Measurements from ENCODE around the gene CTCF.

The CTCF gene

GRCh38 chr16:67648088-67648763, 85.9 kb downstream of the CTCF start:
- Histone ChIP-seq H3K36me3 (ENCODE audit: control insufficient read depth, insufficient read depth, low read length) (peaks cover 42% of the 10 kb centered on the region), H3K4me3 (replicated peaks; ENCODE audit: low read depth, low read length) (no peak overlapping the region), H3K27me3 (replicated peaks; ENCODE audit: control insufficient read depth, insufficient read depth, low read length) (no peaks in the 10 kb centered on the region)
- no peak for TF ChIP-seq CTCF (IDR thresholded peaks at IDR 0.05; ENCODE audit: insufficient read depth, low read length, poor library complexity, severe bottlenecking)
- DNase-seq (ENCODE audit: extremely low read depth, insufficient read length): no peak

DNA sequence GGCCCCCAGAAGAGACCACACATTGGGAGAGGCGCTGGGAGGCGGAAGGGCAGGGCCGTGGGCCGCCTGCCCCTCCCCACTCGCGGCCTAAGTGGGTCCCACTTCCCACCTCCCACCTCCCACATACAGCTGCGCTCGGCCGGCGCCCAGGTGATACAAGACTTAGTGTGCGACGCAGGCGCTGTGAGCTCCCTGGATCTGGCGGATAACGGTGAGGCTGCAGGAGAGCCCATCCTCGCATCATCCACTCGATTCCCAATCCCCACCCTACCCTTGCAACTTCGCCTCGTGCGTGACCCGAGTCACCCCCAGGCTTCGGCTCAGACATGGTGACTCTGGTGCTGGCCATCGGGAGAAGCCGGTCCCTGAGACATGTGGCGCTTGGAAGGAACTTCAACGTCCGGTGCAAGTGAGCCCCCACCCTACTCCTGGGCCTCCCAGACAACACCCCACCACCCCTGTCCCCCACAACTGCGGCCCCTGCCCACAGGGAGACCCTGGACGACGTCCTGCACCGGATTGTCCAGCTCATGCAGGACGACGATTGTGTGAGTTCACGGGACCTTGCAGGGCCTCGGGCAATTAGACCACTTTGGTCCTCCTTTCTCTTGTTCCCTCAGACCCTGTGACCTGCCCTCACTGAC, 86.6 kb downstream of the CTCF start:
- no peak for DNase-seq (ENCODE audit: extremely low read depth, insufficient read length)
- H3K27me3 ChIP-seq (replicated peaks; ENCODE audit: control insufficient read depth, insufficient read depth, low read length): no peaks in the 10 kb centered on the region
- H3K4me3 ChIP-seq (replicated peaks; ENCODE audit: low read depth, low read length): no peak overlapping the region
- H3K36me3 ChIP-seq (ENCODE audit: control insufficient read depth, insufficient read depth, low read length): peaks cover 42% of the 10 kb centered on the region
- TF ChIP-seq CTCF (IDR thresholded peaks at IDR 0.05; ENCODE audit: insufficient read depth, low read length, poor library complexity, severe bottlenecking): no peak

DNA sequence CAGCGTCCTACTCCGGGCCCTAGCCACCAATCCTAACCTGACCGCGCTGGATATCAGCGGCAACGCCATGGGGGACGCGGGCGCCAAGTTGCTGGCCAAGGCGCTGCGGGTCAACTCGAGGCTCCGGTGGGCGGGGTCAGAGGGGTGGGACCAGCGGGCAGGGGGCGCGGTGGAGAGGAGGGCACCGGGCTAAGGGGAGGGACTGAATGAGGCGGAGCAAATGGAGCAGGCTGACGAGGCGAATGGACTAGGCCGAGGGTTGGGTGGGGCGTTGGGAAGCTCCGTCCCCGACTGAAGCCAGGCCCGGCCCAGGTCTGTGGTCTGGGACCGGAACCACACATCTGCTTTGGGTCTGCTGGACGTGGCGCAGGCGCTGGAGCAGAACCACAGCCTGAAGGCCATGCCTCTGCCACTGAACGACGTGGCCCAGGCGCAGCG, 87.2 kb downstream of the CTCF start:
- no peak for TF ChIP-seq CTCF (IDR thresholded peaks at IDR 0.05; ENCODE audit: insufficient read depth, low read length, poor library complexity, severe bottlenecking)
- no peak for DNase-seq (ENCODE audit: extremely low read depth, insufficient read length)
- Histone ChIP-seq H3K36me3 (ENCODE audit: control insufficient read depth, insufficient read depth, low read length) (peaks cover 47% of the 10 kb centered on the region), H3K4me3 (replicated peaks; ENCODE audit: low read depth, low read length) (no peak overlapping the region), H3K27me3 (replicated peaks; ENCODE audit: control insufficient read depth, insufficient read depth, low read length) (no peaks in the 10 kb centered on the region)

DNA sequence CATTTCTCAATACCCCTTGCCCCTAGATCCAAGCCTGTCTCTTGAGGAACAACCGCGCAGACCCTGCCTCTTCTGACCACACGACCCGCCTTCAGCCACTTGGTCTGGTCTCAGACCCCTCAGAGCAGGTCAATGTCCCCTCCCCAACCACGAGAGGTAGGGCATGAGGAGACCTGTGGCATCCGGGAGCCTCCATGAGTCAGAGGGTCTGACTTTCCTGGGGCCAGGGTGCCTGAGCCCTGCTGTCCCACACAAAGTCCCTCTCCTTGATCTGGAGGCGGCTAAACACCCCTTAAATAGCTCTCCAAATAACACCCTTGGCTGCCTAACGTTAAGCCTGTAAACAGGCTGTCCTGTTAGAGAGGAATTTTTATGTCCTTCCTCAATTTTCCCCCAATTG, 87.7 kb downstream of the CTCF start:
- H3K27me3 ChIP-seq (replicated peaks; ENCODE audit: control insufficient read depth, insufficient read depth, low read length): no peaks in the 10 kb centered on the region
- H3K4me3 ChIP-seq (replicated peaks; ENCODE audit: low read depth, low read length): no peak overlapping the region
- DNase-seq (ENCODE audit: extremely low read depth, insufficient read length): no peak
- peaks cover 50% of the 10 kb centered on the region for H3K36me3 ChIP-seq (ENCODE audit: control insufficient read depth, insufficient read depth, low read length)
- TF ChIP-seq CTCF (IDR thresholded peaks at IDR 0.05; ENCODE audit: insufficient read depth, low read length, poor library complexity, severe bottlenecking): no peak

DNA sequence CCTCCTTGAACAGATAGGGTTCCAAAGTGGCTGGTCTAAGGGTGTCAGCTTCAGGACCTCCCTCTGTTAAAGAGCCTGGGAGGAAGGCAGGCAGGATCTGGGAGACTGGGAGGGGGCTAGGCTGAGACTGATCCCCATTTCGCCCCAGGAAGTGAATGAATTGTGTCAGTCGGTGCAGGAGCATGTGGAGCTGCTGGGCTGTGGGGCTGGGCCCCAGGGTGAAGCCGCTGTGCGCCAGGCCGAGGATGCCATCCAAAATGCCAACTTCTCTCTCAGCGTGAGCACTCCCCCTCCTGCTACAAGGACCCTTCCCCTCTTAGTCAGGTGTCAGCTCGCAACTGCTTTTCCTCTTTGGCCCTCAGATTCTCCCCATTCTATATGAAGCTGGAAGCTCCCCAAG, 88.7 kb downstream of the CTCF start:
- H3K27me3 ChIP-seq (replicated peaks; ENCODE audit: control insufficient read depth, insufficient read depth, low read length): no peaks in the 10 kb centered on the region
- no peak for DNase-seq (ENCODE audit: extremely low read depth, insufficient read length)
- TF ChIP-seq CTCF (IDR thresholded peaks at IDR 0.05; ENCODE audit: insufficient read depth, low read length, poor library complexity, severe bottlenecking): no peak
- no peak overlapping the region for H3K4me3 ChIP-seq (replicated peaks; ENCODE audit: low read depth, low read length)
- peaks cover 51% of the 10 kb centered on the region for H3K36me3 ChIP-seq (ENCODE audit: control insufficient read depth, insufficient read depth, low read length)
